HepG2 (cell line): ENCODE measurements around the gene CCDC116. TPM values are rescaled to one million over a fixed set of nuclear protein-coding genes. Genes with fewer than 3 reads are reported as not detected.
A peak's percentile ranks its signal among the peaks of the same experiment; 100 is the strongest.

Experiments
- HNRNPUL1 ChIP-seq: fragments of 200-400 bp; formaldehyde crosslinking; IDR thresholded peaks from 2 replicates; pipeline ENCODE4 v1.6.1; 2017; ENCODE audit warnings: low read depth, mild to moderate bottlenecking, low read length, moderate library complexity
- MAF1 ChIP-seq: sonication (generic); formaldehyde crosslinking; IDR thresholded peaks from 2 replicates; pipeline ENCODE4 v1.5.0; 2020; ENCODE audit warnings: missing genetic modification reagents, borderline replicate concordance
- MBD4 ChIP-seq: IDR thresholded peaks from 2 replicates; pipeline ENCODE4 v1.6.1; 2012; ENCODE audit warnings: low read length, inconsistent platforms, borderline replicate concordance
- MED1 ChIP-seq: sonication (generic); formaldehyde crosslinking; IDR thresholded peaks from 2 replicates; pipeline ENCODE4 v1.4.0; 2020; ENCODE audit warnings: missing genetic modification reagents
- MLLT10 ChIP-seq: sonication (generic); formaldehyde crosslinking; IDR thresholded peaks from 2 replicates; pipeline ENCODE4 v1.4.0; 2020; ENCODE audit warnings: missing genetic modification reagents
- MYNN ChIP-seq: sonication (generic); formaldehyde crosslinking; IDR thresholded peaks from 2 replicates; pipeline ENCODE4 v1.4.0; 2020; ENCODE audit warnings: mild to moderate bottlenecking, low read depth, missing genetic modification reagents
- NR2F6 ChIP-seq, 2 experiments: IDR thresholded peaks; 2 replicates each; pipeline ENCODE4 v1.6.1; 2016; ENCODE audit warnings: antibody characterized with exemption in 1 of 2, mild to moderate bottlenecking in 1 of 2
- NRL ChIP-seq: sonication (generic); formaldehyde crosslinking; IDR thresholded peaks from 2 replicates; pipeline ENCODE4 v1.5.0; 2020; ENCODE audit warnings: missing genetic modification reagents, mild to moderate bottlenecking, moderate library complexity, borderline replicate concordance
- SKI ChIP-seq: fragments of 450-650 bp; IDR thresholded peaks from one replicate; pipeline ENCODE4 v1.6.1; 2018; ENCODE audit warnings: mild to moderate bottlenecking; ENCODE audit not compliant: partially characterized antibody
- SNRNP70 ChIP-seq: fragments of 200-400 bp; formaldehyde crosslinking; IDR thresholded peaks from 2 replicates; pipeline ENCODE4 v1.6.1; 2017; ENCODE audit warnings: mild to moderate bottlenecking, low read depth, low read length, moderate library complexity
- SOX5 ChIP-seq: IDR thresholded peaks from 2 replicates; pipeline ENCODE4 v1.6.1; 2016; ENCODE audit warnings: borderline replicate concordance
- SP5 ChIP-seq: IDR thresholded peaks from 2 replicates; pipeline ENCODE4 v1.6.1; 2016; ENCODE audit warnings: low read depth, borderline replicate concordance
- STAG1 ChIP-seq: sonication (generic); formaldehyde crosslinking; IDR thresholded peaks from 2 replicates; pipeline ENCODE4 v1.4.0; 2020; ENCODE audit warnings: missing genetic modification reagents
- ZNF451 ChIP-seq: sonication (generic); formaldehyde crosslinking; IDR thresholded peaks from 2 replicates; pipeline ENCODE4 v1.5.0; 2020; ENCODE audit warnings: mild to moderate bottlenecking, missing genetic modification reagents
- ZNF530 ChIP-seq: sonication (generic); formaldehyde crosslinking; IDR thresholded peaks from 2 replicates; pipeline ENCODE4 v1.5.0; 2020; ENCODE audit warnings: low read depth, mild to moderate bottlenecking, missing genetic modification reagents
- ZNF644 ChIP-seq: IDR thresholded peaks from 2 replicates; pipeline ENCODE4 v1.6.1; 2016; ENCODE audit warnings: low read depth
- ZNF674 ChIP-seq: sonication (generic); formaldehyde crosslinking; IDR thresholded peaks from 2 replicates; pipeline ENCODE4 v1.5.0; 2020; ENCODE audit warnings: low read depth, mild to moderate bottlenecking, missing genetic modification reagents
- ZNF83 ChIP-seq: sonication (generic); formaldehyde crosslinking; IDR thresholded peaks from 2 replicates; pipeline ENCODE4 v1.4.0; 2020; ENCODE audit warnings: missing genetic modification reagents, mild to moderate bottlenecking, borderline replicate concordance
- polyA plus RNA-seq, 8 experiments: library from polyadenylated mRNA; depleted of rRNA in 3 of 8; stranded (reverse) in 7 of 8; unstranded in 1 of 8; fragments of >200 nt; fragmentation: Illumina TruSeq in 4 of 8; extraction: Trizol in 4 of 8; gene quantifications; 2 replicates each; pipeline versions ENCODE4 v1.2.1 to v1.2.3, GENCODE V29; 2011 to 2016; ENCODE audit warnings: low read depth in 4 of 8, missing spikeins in 1 of 8, mixed read lengths in 1 of 8; ENCODE audit not compliant: insufficient read depth in 1 of 8
- total RNA-seq, 5 experiments: library from RNA; depleted of rRNA; stranded (reverse); fragments of >200 nt; fragmentation: Illumina TruSeq; extraction: Trizol; gene quantifications; 2 replicates each; pipeline ENCODE4 v1.2.3, GENCODE V29; 2016; ENCODE audit warnings: low read depth in 1 of 5
- TF ChIP-seq, protein P1 (sequence below), 2 experiments: fragments of 450-650 bp in 1 of 2; sonication (generic) in 1 of 2; formaldehyde crosslinking; IDR thresholded peaks; 2 replicates each; pipeline versions ENCODE4 v1.5.0 to v1.8.0; 2020 to 2022; ENCODE audit warnings: mild to moderate bottlenecking in 1 of 2, missing genetic modification reagents in 1 of 2
- TF ChIP-seq, protein P2 (sequence below): sonication (generic); formaldehyde crosslinking; IDR thresholded peaks from 2 replicates; pipeline ENCODE4 v1.4.0; 2020; ENCODE audit warnings: missing genetic modification reagents

The CCDC116 gene
- total and polyA plus RNA-seq, 2 of the 13 experiments (the other 11 are each of a cell fraction or from before 2014, with no cell fraction given), result 0.15 to 0.33 TPM

DNA sequence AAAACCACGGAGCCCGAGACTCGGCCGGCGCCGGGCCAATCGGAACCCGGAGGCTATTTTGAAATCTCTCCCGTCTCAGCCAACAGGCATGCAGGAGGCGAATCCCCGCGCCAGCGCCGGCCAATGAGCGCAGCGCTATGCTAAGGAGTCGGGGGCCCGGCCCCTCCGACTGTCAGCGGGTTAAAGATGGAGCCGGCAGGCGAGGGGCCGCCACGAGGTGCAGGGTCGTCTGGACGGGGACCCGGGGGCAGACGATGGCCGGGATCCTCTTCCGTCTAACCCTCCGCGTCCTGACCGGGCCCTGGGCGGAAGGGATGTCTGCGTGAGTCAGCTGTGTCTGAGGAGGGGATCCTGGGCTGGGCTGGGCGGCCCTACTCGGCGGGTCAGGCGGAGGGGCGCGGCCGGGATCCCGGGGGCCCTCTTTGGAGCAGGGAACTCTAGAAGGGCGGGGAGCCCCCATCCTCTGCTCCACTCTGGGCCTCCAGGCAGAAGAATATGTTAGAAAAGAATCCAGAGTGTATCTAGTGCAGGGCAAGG is 19.5 kb downstream of the CCDC116 start (continued):
- TF ChIP-seq, protein P1, sequence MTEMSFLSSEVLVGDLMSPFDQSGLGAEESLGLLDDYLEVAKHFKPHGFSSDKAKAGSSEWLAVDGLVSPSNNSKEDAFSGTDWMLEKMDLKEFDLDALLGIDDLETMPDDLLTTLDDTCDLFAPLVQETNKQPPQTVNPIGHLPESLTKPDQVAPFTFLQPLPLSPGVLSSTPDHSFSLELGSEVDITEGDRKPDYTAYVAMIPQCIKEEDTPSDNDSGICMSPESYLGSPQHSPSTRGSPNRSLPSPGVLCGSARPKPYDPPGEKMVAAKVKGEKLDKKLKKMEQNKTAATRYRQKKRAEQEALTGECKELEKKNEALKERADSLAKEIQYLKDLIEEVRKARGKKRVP (CRISPR knock-in tag; IDR thresholded peaks at IDR 0.05), result no peak
- no peak for TF ChIP-seq ZNF451 (CRISPR knock-in tag)
- peak; percentile 7 for TF ChIP-seq SKI
- no peak for TF ChIP-seq SP5 (CRISPR knock-in tag)
- 0 out of 2 replicates have a peak, but pooled peaks have one; percentile 33 for TF ChIP-seq MED1
- TF ChIP-seq MYNN (CRISPR knock-in tag), result no peak
- TF ChIP-seq ZNF83, result no peak
- 0 out of 2 replicates have a peak, but pooled peaks have one; percentile 53 for TF ChIP-seq HNRNPUL1
- no peak for TF ChIP-seq ZNF674
- no peak for TF ChIP-seq SNRNP70
- TF ChIP-seq MAF1, result no peak
- TF ChIP-seq NRL (CRISPR knock-in tag), result peak; percentile 92; the same call in 1 of the 2 replicates
- TF ChIP-seq MLLT10 (CRISPR knock-in tag), result no peak
- TF ChIP-seq NR2F6 (IDR thresholded peaks at IDR 0.05), result no peak
- TF ChIP-seq NR2F6 (CRISPR knock-in tag; IDR thresholded peaks at IDR 0.05), result no peak
- no peak for TF ChIP-seq SOX5 (CRISPR knock-in tag)
- TF ChIP-seq, protein P2, sequence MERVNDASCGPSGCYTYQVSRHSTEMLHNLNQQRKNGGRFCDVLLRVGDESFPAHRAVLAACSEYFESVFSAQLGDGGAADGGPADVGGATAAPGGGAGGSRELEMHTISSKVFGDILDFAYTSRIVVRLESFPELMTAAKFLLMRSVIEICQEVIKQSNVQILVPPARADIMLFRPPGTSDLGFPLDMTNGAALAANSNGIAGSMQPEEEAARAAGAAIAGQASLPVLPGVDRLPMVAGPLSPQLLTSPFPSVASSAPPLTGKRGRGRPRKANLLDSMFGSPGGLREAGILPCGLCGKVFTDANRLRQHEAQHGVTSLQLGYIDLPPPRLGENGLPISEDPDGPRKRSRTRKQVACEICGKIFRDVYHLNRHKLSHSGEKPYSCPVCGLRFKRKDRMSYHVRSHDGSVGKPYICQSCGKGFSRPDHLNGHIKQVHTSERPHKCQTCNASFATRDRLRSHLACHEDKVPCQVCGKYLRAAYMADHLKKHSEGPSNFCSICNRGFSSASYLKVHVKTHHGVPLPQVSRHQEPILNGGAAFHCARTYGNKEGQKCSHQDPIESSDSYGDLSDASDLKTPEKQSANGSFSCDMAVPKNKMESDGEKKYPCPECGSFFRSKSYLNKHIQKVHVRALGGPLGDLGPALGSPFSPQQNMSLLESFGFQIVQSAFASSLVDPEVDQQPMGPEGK (CRISPR knock-in tag), result no peak; the same call in 1 of the 2 replicates
- TF ChIP-seq ZNF530 (CRISPR knock-in tag), result no peak
- TF ChIP-seq MBD4, result no peak
- TF ChIP-seq STAG1, result no peak
- no peak for TF ChIP-seq ZNF644 (CRISPR knock-in tag)
